AG04449 (cell line): ENCODE results near the gene EVA1A.

Experiments
- CTCF ChIA-PET: fragments of 350-600 bp; formaldehyde crosslinking; extraction: SDS; loops from one replicate; lab custom pipeline; 2021; ENCODE audit warnings: antibody characterized with exemption; lab: Yijun Ruan, JAX
- POLR2A ChIA-PET: fragments of 400-600, 350-600 bp; formaldehyde crosslinking; extraction: SDS; loops from one replicate; lab custom pipeline; 2020; ENCODE audit warnings: antibody characterized with exemption, inconsistent platforms; lab: Yijun Ruan, JAX
- DNase-seq: peaks from one replicate; pipeline ENCODE4 v3.0.0-alpha.2; 2010; ENCODE audit warnings: low read depth, low spot score
- H3K4me3 ChIP-seq: 2 replicates; pipeline ENCODE4 v1.5.1; 2011; ENCODE audit warnings: low read depth, mild to moderate bottlenecking, control low read depth, low read length
- CTCF ChIP-seq: IDR thresholded peaks from one replicate; pipeline ENCODE4 v1.5.1; 2011; ENCODE audit warnings: mild to moderate bottlenecking, moderate library complexity, low read length, control low read depth, inconsistent platforms; ENCODE audit not compliant: insufficient read depth; ENCODE audit errors: missing control alignments

Gene EVA1A

GRCh38 chr2:75555701-75556100 is 5.0 kb downstream of the EVA1A start:
- no peak overlapping the region for H3K4me3 ChIP-seq
- POLR2A ChIA-PET = interaction anchor here (0.7 to 1.0 kb wide), 2 partner anchors 15 to 33 kb away, joined by 4 read pairs; no protein-coding TSS in a partner anchor
- no peak for TF ChIP-seq CTCF
- no peak for DNase-seq
- CTCF ChIA-PET = interaction anchor here (0.7 to 3.1 kb wide), 9 partner anchors 8 to 91 kb away, joined by 3 to 24 read pairs (median 7); no protein-coding TSS in a partner anchor

DNA sequence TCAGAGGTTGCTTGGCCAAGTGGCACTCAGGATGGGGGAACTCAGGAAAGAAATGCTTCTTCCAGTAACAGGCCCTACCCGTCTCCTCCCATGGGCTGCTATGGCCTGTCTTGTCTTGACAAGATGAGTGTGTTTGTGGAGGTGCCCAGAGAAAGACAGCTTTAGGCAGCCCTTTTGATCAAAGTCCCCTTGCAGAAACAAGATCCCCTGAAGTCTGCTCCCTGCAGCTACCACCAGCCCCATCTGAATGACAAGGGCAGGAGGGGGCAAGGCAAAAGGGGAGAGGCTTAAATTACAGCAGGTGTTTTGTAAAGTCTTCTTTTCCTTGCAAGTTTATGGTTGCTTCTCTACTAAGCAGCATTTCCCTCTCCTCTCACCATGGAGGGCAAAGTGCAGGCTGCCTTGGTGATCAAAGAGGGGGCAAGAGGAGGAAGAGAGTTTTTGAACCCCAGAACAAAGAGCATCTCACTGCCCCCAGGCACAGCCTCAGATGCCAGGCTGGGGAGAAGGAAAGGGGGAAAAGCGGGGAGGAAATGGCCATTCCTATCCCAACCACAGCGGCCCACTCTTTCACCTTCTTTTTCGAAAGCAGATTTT is 6.7 kb downstream of the EVA1A start:
- no peak for TF ChIP-seq CTCF
- ChIA-PET CTCF (interaction anchor here (1.3 to 3.1 kb wide), 3 partner anchors 8 to 89 kb away, joined by 3 to 24 read pairs (median 9); no protein-coding TSS in a partner anchor), POLR2A (no interaction called here)
- no peak overlapping the region for H3K4me3 ChIP-seq
- no peak for DNase-seq

GRCh38 chr2:75552222-75552621 is 8.5 kb downstream of the EVA1A start:
- no peak for DNase-seq

GRCh38 chr2:75551434-75551833 is 9.3 kb downstream of the EVA1A start:
- ChIA-PET POLR2A (interaction anchor here (1.7 kb wide), 1 partner anchor 55 kb away, joined by 4 read pairs; no protein-coding TSS in a partner anchor), CTCF (interaction anchor here (0.6 to 3.1 kb wide), 7 partner anchors 10 to 84 kb away, joined by 3 to 17 read pairs (median 5); partner anchors contain the start of gene EVA1A)
- TF ChIP-seq CTCF = no peak
- no peak overlapping the region for H3K4me3 ChIP-seq
- no peak for DNase-seq

More at GRCh38 chr2:75552222-75552621, 8.5 kb downstream of the EVA1A start:
- ChIA-PET CTCF (interaction anchor here (0.6 to 3.1 kb wide), 4 partner anchors 10 to 57 kb away, joined by 3 to 17 read pairs (median 9); partner anchors contain the start of gene EVA1A), POLR2A (interaction anchor here (0.9 to 1.7 kb wide), 2 partner anchors 9 to 54 kb away, joined by 3 to 4 read pairs; no protein-coding TSS in a partner anchor)
- TF ChIP-seq CTCF = no peak
- H3K4me3 ChIP-seq = no peak overlapping the region

DNA sequence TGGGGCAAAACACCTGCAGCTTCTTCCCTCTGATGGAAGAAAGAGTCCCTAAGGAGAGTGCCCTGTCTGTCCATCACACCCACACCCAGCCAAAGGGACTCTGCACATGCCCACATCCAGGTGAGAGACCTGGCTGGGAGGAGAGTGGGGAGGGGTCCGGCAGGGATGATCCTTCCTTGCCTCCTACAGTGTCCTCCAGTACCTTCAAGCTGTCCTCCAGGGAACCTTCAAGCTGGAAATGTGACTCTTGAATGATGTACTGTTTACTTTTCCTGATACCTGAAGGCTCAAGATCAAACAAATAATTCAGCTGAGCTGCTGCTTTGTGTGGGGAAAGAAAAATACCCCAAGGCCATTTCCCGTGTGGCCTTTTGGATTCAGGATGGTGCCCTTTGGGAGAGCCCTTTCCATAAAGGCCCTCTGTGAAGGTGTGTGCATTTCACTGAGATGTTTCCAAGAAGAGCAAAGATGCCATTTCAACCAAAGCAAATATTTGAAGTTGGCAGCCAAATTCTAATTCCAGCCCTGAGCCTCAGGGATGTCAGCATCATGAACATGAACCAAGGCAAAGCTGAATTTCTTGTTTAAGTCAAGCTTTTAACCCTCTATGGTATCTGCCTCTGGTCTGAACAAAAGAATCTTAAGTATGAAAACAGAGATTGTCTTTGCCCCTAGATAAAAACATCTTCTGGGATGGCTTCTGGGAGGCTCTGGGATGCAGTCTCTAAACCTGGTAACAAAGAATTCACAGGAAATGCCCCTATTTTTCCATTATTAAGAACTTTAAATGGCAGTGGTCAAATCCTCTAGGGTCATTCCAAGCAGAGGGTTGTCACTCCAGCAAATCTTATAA is 11.1 kb downstream of the EVA1A start:
- DNase-seq = no peak
- no peak for TF ChIP-seq CTCF
- ChIA-PET CTCF (interaction anchor here (0.9 to 7.7 kb wide), 9 partner anchors 9 to 91 kb away, joined by 3 to 51 read pairs (median 5); partner anchors contain the start of gene EVA1A), POLR2A (no interaction called here)
- H3K4me3 ChIP-seq = no peak overlapping the region
